ENCODE data around the gene CSKMT.

GRCh38 chr11:62652161-62653006 lies 12.7 kb upstream of the CSKMT start:
- TF ChIP-seq CTCF (IDR thresholded peaks at IDR 0.05; ENCODE audit: low read depth, low read length, poor library complexity, severe bottlenecking) (no peak), EZH2phosphoT487 (IDR thresholded peaks at IDR 0.05; ENCODE audit: borderline replicate concordance, low read length) (no peak)

Data from DOHH2 (cell line).